ENCODE results near the gene DHRS1.

The DHRS1 gene

GRCh38 chr14:24241829-24242443, 57.6 kb downstream of the DHRS1 start:
- peak; percentile 93 for DNase-seq

Measured in stimulated activated CD4-positive, alpha-beta T cell treated with anti-CD3 and anti-CD28 coated beads, Interleukin-4, amount 100 ng/mL, for 1 hour (primary cell).